HG03095 (cell line): ENCODE results near the gene LRIG1.

Experiments used
- ATAC-seq: cut with Tn5 transposase; IDR thresholded peaks from one replicate; pipeline ENCODE4 v1.9.1; 2021; ENCODE audit warnings: moderate library complexity; ENCODE audit not compliant: unreplicated experiment

The LRIG1 gene

GRCh38 chr3:66470956-66471686, 29.7 kb downstream of the LRIG1 start:
- ATAC-seq = no peak

- ATAC-seq = no peak
Measured at GRCh38 chr3:66470285-66470684, 30.5 kb downstream of the LRIG1 start.

- peak; percentile 68 for ATAC-seq
Measured at GRCh38 chr3:66469220-66469640, 31.6 kb downstream of the LRIG1 start.

GRCh38 chr3:66467996-66468735, 32.7 kb downstream of the LRIG1 start:
- ATAC-seq = no peak

DNA sequence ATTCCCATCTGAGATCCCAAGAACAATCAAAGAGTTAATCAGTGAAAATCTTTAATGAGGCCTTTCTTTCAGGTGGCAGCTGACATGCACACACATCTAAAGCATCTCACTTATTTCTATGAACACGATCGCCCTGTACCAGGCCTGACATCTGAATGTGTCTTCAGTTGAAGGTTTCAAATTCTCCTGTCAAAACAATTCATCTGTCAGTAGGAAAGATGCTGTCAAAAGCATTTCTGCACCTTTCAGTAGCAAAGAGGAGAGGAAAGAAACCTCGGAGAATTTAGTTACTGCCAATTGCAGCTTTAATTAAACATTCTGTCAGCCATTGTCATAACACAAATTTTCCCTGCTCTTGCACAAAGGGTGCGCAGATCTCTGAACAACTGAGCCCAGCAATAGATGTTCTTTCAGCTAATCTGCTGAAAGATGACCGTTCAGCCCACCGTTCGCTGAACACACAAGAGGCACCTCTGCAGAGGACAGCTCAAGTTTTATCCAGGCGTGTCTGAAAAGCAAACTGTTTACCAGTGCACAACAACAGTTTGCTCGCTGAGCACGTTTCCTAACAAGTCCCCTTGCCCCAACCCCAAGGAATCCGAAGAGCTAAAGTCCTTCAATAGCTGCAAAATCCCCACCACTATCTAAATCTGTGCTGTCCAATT, 34.1 kb downstream of the LRIG1 start:
- ATAC-seq = no peak

GRCh38 chr3:66465587-66465986, 35.2 kb downstream of the LRIG1 start:
- ATAC-seq = no peak

GRCh38 chr3:66465034-66465433, 35.8 kb downstream of the LRIG1 start:
- ATAC-seq = no peak

- no peak for ATAC-seq
Measured at GRCh38 chr3:66464512-66464894, 36.3 kb downstream of the LRIG1 start.

- ATAC-seq = no peak
Measured at GRCh38 chr3:66463730-66464511, 36.9 kb downstream of the LRIG1 start.

- ATAC-seq = no peak
Measured at GRCh38 chr3:66463054-66463631, 37.7 kb downstream of the LRIG1 start.

DNA sequence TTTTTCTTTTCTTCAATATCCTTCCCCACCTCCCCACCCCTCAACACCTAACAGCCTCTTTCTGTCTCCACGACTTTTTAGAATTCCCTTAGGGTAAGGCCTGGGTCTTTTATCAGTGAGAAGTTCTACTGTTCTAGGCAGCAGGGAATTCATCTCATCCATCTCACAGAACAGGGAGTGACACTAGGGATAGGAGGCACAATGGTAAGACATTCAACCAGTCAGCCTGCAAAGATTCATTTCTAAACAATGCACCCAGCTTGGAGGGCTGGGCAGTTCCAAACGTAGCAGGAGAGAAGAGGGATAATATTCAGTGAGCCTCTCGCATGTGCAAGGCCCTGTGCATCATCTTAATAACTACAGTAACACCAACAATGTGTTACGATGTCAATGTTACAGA, 43.6 kb downstream of the LRIG1 start:
- ATAC-seq = no peak

DNA sequence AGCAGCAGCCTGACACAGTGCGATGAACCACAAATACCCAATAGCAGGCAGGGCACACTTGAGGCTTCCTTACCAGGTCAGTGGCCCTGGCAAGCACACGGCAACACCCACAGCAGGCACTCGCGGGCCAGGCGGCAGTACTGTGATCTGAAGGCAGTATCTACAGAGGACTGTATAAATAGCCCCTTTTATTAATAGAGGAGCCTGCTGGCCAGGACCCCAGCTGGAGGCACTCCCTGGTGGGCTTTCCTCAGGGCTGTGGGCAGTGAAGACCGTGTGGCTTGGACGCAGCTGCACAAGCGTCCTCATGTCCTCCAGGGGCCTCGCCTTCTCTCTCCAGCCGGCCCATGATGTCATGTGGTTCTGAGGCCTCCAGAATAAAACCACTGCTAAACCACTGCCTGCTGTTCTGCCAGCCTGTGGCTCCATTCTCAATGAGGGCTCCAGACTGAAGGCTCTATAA, 44.1 kb downstream of the LRIG1 start:
- ATAC-seq = no peak

DNA sequence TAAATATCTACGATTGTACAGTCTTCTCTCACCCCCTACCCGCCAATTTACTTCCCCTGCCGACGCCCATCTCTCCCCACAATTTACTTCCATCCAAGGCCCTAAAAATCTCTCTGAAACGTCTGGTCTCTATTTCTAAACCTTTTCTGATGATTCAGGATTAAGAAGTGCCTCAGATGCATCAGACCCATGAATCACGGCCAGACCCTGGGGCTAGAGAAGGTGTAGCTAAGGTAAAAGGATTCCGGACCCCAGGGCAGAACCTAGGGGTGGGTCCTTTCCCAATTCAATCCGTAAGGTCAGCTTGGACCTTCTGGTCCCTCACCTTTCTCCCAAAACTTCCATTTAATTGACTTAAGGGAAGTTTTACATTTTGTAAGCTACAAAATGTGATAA, 46.4 kb downstream of the LRIG1 start:
- no peak for ATAC-seq

DNA sequence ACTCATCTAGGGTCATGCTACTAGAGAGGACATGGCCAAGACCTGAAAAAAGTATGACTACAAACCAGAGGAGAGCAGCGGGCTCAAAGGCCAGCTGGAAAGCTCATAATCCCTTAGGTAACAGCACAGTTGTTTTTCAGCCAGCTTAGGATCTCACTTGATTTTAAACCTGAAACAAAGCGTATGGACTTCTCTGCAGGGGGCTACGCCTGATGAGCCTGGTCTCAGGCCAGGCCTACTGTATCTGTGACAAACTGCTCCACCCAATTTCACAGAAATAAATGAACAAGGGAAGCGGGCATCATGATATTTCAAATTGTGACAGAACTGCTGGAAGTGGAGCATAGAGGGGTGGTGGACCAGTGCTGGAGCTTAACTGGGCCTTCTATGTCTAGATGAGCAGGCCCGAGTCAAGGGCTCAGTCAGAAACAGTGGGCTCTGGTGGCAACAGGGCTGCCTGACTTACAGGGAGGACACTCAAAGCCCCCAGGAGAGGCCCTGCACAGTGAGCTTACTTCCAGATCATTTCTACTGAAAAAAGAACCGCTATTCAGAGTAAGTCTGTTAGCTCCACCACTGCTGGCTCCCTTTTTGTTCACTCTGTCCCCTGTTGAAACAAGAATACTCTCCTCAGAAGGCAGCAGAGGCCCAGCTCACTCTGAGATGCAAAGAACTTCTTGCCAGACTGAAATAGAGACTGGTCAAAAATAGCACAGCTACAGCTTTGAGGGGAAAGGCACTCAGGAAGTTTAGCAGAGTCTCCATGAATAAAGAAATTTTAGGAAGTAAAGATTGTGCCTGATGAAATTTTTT, 47.0 kb downstream of the LRIG1 start:
- ATAC-seq = no peak

DNA sequence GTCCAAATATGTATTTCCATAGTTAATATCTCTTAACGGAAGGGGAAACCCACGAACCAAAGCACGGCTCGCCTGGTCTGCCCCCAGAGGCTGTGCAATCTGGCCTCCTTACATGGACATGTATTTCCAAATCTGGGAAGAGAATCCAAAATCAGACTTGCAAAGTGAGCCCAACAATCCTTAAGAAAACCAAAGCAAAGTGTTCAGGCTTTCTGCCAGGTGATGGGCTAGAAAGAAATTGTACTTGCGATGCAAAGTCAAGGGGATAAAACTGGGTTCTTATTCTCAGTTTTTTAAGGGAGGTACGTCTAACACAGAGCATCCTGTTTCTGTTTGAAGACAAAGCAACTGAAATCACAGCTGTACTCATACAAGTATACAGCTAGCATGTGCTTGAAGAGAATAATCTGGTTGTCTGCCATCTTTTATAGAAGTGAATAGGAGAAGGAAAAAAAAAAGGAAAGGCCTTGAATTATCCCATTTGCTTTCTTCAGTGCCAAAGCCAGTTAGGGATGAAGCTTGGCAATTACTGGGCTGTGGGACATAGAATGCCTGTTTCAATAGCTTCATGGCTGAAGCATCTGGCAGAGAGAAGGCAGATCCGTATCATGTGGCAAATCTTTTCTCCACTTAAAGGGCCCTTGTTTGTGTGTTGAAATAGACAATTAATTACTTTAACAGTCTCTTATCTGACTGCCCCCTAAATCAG, 48.4 kb downstream of the LRIG1 start:
- no peak for ATAC-seq

DNA sequence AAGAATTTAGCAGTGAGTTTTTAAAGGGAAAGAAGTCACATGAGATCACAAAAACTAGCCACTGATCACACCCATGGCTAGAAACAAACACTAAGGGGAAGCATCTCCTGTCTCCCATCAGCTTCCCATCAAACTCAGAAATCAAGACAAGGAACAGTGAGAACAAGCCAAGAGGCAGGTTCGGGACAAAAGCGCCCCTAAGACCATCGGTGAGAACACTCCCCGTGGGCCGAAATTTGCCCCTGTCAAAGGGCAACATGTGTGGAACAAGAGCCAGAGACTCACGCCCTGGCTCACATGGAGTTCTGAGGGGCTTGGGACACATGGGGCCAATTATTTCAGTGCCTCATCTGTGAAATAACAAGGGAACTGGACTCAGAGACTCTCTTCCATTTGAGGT, 49.1 kb downstream of the LRIG1 start:
- ATAC-seq = no peak

- ATAC-seq = no peak
Measured at GRCh38 chr3:66450390-66451022, 50.3 kb downstream of the LRIG1 start.

DNA sequence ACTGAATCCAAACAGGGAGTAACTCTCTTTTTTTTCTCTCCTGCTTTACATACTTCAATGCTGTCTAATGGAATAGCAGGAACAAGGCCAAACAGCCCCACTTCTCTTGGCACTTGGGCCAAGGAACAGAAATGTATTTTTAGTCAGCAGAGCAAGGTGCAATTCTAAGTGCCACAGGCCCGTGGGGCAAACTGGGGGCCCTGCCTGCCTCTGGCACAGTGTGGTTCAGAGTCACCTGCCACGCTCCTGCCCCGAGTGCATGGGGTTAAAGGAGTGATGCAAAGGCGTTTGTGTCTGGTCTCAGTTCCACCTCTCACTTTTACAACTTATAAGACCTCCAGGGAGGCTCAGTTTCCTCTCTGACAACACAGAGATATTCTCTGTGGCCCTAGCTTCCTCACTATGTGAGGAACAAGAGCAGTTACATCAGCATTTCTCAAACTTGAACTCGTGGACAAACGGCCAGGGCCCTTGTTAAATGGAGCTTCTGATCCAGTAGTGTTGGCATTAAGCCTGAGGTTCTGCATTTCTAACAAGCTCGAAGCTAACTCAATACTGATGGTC, 51.3 kb downstream of the LRIG1 start:
- ATAC-seq = peak; percentile 71
